Psoas muscle (tissue), 8 donors: Measurements from ENCODE around the gene ACADS. TPM values are rescaled to one million over a fixed set of nuclear protein-coding genes. Genes with fewer than 3 reads are reported as not detected.
A peak's percentile ranks its signal among the peaks of the same experiment; 100 is the strongest.

ENCODE experiments used
- ATAC-seq, 4 donors: fragments of 200-7000 bp; cut with Tn5 transposase; one replicate each; pipeline ENCODE4 v1.9.1; 2020; ENCODE audit warnings: moderate library complexity in 3 of 4, mild to moderate bottlenecking in 2 of 4
- DNase-seq, 2 donors: peaks; one replicate each; pipeline ENCODE4 v3.0.0-alpha.2; 2020
- H3K27ac ChIP-seq: fragments of 200-600 bp; one replicate; pipeline ENCODE4 v1.8.0; 2022
- H3K27me3 ChIP-seq, 3 donors: fragments of 200-600 bp in 1 of 3; one replicate each; pipeline versions ENCODE4 v1.6.1 to v1.8.0; 2013 to 2022; ENCODE audit warnings: low read length in 2 of 3, mild to moderate bottlenecking in 2 of 3, moderate library complexity in 1 of 3; ENCODE audit not compliant: insufficient read depth in 3 of 3
- H3K36me3 ChIP-seq, 2 donors: fragments of 200-600 bp in 1 of 2; one replicate each; pipeline versions ENCODE4 v1.6.1 to v1.8.0; 2013 to 2022; ENCODE audit warnings: low read depth in 1 of 2, mild to moderate bottlenecking in 1 of 2, moderate library complexity in 1 of 2; ENCODE audit not compliant: insufficient read depth in 1 of 2
- H3K4me1 ChIP-seq: fragments of 200-600 bp; one replicate; pipeline ENCODE4 v1.8.0; 2022
- H3K4me3 ChIP-seq: fragments of 200-600 bp; one replicate; pipeline ENCODE4 v1.8.0; 2022; ENCODE audit warnings: mild to moderate bottlenecking
- H3K9me3 ChIP-seq: fragments of 200-600 bp; one replicate; pipeline ENCODE4 v1.8.0; 2022
- CTCF ChIP-seq: fragments of 200-600 bp; IDR thresholded peaks from one replicate; pipeline ENCODE4 v1.8.0; 2022; ENCODE audit warnings: antibody characterized with exemption
- WGBS, 3 donors: extraction: QIAGEN DNeasy Blood & Tissue Kit; methylation state at CpG; one replicate each; pipeline versions ENCODE4 v1.1.6 to v1.1.7; 2013; 5-methylcytosine and 5-hydroxymethylcytosine counted together
- intact Hi-C, 2 donors: fragments of 100-400 bp; cut with DNase I; formaldehyde crosslinking; loops; one replicate each; pipeline versions ENCODE4 v1.11.0 to v1.14.2; 2022
- polyA plus RNA-seq, 3 donors: library from polyadenylated mRNA; stranded (reverse); fragments of 200-250 nt; gene quantifications; one replicate each; pipeline ENCODE4 v1.2.3, GENCODE V29; 2013
- total RNA-seq, 4 donors: library from RNA; stranded (reverse); fragmentation: NEBNext Ultra II Directional in 2 of 4; extraction: Animal tissue kit (Norgen Biotek cat#: 25700) in 2 of 4; gene quantifications; one replicate each; pipeline versions ENCODE4 v1.2.1 to v1.2.4, GENCODE V29; 2021 to 2023
- donor health status: healthy with polysubstance abuse.
- donor health status: DM: no; HTN: no; CAD: no; lungs with moderate emphysema.
- donor health status: Bipolar disorder and iron deficiency.
- donor health status: healthy.
- donor health status: DM: yes; HTN: yes; CAD: no.
- donor health status: DM: no; HTN: no; CAD: no.
- donor health status: DM: no; HTN: no; CAD: no.
- donor health status: DM: yes; HTN: yes; CAD: no.

ACADS gene
- total and polyA plus RNA-seq, 7 donors = 81.9 to 120 (median 106) TPM

DNA sequence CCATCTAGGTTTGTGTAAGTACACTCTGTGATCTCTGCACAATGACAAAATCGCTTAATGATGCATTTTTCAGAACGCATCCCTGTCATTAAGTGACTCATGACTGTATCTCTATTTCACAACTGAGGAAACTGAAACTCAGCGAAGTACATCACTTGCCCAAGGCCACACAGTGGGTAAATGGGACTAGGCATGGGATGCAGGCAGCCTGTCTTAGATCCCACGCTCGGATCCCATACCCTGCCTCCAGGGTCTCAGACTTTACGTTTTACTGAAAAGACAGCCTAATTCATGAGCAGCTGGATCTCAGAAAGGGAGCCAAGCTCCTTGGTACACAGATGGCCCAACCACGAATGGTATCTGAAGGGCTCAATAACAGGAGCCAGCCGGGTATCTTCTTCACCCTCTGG lies 41.1 kb upstream of the ACADS start:
- Histone ChIP-seq H3K4me3 (no peak overlapping the region), H3K27me3 (no peaks in the 10 kb centered on the region), H3K9me3 (no peaks in the 10 kb centered on the region), H3K27ac (no peak overlapping the region), H3K4me1 (peaks cover 13% of the 10 kb centered on the region), H3K36me3 (no peaks in the 10 kb centered on the region)
- TF ChIP-seq CTCF = no peak
- DNase-seq = no peak
- intact Hi-C loops = loop anchor here in 1 of 2 donors (10.0 kb wide), 1 partner anchor 240 kb away; the partner anchor contains the start of genes GATC and TRIAP1
- 60 to 73% (median 70%) methylated on average over 8 of the region's 8 CpGs for WGBS, 3 donors
- ATAC-seq = no peak

DNA sequence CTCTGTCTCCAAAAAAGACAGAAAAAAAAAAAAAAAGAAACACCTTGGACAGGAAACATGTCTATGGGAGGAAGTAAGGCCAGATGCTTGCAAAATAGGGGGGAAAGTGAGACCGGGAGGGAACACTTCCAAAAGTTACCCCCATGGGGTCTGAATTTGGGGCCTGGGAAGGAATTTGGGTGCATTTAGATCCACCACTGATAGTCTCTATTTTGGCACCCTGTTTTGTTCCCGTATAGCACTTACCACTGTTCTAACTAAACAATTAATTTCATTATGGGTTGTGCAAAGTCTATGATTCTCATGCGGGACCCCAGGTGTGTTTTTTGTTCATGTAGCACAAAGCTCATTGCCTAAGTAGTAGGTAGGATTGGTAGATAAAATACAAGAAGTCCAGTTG lies 40.1 kb upstream of the ACADS start:
- ATAC-seq = no peak
- H3K27ac ChIP-seq = no peak overlapping the region
- TF ChIP-seq CTCF = no peak
- H3K36me3 ChIP-seq = no peaks in the 10 kb centered on the region
- DNase-seq = no peak
- H3K4me3 ChIP-seq = peak overlapping the region; percentile 96
- H3K27me3 ChIP-seq = no peaks in the 10 kb centered on the region
- H3K4me1 ChIP-seq = peaks cover 23% of the 10 kb centered on the region
- WGBS, 3 donors = 59 to 66% (median 66%) methylated on average over 3 of the region's 3 CpGs
- no peaks in the 10 kb centered on the region for H3K9me3 ChIP-seq
- intact Hi-C loops = loop anchor here in 1 of 2 donors (5.0 to 10.0 kb wide), 2 partner anchors 38 to 241 kb away; partner anchors contain the start of genes GATC and TRIAP1

GRCh38 chr12:120686151-120686689 lies 39.4 kb upstream of the ACADS start:
- peak overlapping the region; percentile 96 for H3K4me3 ChIP-seq
- H3K9me3 ChIP-seq = no peaks in the 10 kb centered on the region
- H3K27ac ChIP-seq = peak overlapping the region; percentile 95
- ATAC-seq (peak; percentile 91 to 93 (median 91)), DNase-seq (peak; percentile 97 to 99)
- no peak for TF ChIP-seq CTCF
- H3K27me3 ChIP-seq = no peaks in the 10 kb centered on the region
- no peaks in the 10 kb centered on the region for H3K36me3 ChIP-seq
- intact Hi-C loops = loop anchor here in 1 of 2 donors (5.0 to 10.0 kb wide), 2 partner anchors 39 to 241 kb away; partner anchors contain the start of genes GATC and TRIAP1
- WGBS, 3 donors = 0 to 1% (median 0%) methylated on average over 44 to 46 of the region's 46 CpGs
- H3K4me1 ChIP-seq = peaks cover 30% of the 10 kb centered on the region

DNA sequence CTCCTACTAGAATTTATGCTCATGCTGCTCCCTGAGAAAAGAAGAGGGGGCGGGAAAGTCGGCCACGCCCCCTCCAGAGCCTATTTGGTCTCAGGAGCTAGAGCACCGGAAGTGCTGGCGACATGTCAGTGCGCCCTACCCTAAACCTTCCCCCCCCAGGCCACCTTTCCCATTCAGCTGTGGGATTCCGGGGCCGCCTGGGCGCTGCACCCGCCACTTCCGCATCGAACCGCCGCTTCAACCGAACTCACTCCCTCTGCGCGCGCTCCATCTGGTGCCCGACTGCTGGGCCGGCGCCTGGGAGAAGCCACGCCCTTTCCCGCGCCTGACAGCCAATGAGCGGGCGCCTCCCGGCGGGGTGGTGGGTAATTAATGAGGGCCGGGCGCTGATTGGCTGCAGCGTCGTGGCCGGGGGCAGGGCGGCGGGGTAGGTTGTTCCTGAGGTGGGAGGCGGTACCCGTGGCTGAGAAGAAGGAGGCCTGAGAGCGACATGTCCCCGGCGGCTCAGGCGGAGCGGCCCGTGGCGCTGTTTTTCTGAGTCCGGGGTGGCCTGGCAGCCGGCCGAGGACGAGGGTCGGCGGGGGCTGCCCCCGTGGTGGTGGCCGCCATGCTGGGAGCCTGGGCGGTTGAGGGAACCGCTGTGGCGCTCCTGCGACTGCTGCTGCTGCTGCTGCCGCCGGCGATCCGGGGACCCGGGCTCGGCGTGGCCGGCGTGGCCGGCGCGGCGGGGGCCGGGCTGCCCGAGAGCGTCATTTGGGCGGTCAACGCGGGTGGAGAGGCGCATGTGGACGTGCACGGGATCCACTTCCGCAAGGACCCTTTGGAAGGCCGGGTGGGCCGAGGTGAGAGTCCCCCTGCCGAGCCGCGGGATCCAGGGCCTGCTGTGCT lies 38.7 kb upstream of the ACADS start, which contains the start of gene MLEC:
Gene MLEC (plus strand): TSS at position 460 of the 888 bp plus-strand sequence. CDS start 148 bp downstream, at position 608.
- 0 to 1% (median 0%) methylated on average over 64 to 84 of the region's 84 CpGs for WGBS, 3 donors
- Histone ChIP-seq H3K9me3 (no peaks in the 10 kb centered on the region), H3K36me3 (no peaks in the 10 kb centered on the region), H3K27me3 (no peaks in the 10 kb centered on the region), H3K27ac (peak within 1 kb of the TSS; percentile 95), H3K4me1 (peaks cover 37% of the 10 kb centered on the region), H3K4me3 (peak within 1 kb of the TSS; percentile 96)
- peak; percentile 91 to 92 (median 92) for ATAC-seq
- peak; percentile 99 for DNase-seq
- no peak for TF ChIP-seq CTCF
- intact Hi-C loops = loop anchor here in 1 of 2 donors (5.0 to 10.0 kb wide), 2 partner anchors 40 to 242 kb away; partner anchors contain the start of genes GATC and TRIAP1
